Measurements from ENCODE around the gene GRM7. TPM values are rescaled to one million over a fixed set of nuclear protein-coding genes. Genes with fewer than 3 reads are reported as not detected.
A peak's percentile ranks its signal among the peaks of the same experiment; 100 is the strongest.

GRM7 gene
- total RNA-seq, 2 experiments from 2014 or later = not detected

DNA sequence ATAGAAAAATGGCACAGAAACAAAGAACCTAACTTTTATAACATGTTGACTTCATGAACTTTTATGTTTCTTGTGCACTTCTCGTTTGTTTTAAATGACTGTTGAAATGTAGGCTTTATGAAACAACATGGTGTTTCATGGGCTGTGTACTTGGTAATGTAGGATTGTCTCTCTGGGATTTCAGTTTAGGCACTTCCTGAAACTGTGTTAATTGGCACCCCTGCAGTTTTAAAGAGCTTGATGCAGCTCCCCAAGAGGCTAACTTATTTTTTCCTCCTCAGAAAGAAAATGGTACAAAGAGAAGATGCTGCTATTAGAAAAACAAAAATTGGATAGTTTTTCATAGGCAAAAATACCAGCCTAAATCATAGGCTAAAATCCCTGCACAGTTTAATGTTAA lies 239.2 kb downstream of the GRM7 start:
- TF ChIP-seq, protein P1, sequence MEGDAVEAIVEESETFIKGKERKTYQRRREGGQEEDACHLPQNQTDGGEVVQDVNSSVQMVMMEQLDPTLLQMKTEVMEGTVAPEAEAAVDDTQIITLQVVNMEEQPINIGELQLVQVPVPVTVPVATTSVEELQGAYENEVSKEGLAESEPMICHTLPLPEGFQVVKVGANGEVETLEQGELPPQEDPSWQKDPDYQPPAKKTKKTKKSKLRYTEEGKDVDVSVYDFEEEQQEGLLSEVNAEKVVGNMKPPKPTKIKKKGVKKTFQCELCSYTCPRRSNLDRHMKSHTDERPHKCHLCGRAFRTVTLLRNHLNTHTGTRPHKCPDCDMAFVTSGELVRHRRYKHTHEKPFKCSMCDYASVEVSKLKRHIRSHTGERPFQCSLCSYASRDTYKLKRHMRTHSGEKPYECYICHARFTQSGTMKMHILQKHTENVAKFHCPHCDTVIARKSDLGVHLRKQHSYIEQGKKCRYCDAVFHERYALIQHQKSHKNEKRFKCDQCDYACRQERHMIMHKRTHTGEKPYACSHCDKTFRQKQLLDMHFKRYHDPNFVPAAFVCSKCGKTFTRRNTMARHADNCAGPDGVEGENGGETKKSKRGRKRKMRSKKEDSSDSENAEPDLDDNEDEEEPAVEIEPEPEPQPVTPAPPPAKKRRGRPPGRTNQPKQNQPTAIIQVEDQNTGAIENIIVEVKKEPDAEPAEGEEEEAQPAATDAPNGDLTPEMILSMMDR (IDR thresholded peaks at IDR 0.05) = no peak
- intact Hi-C loops (cut with micrococcal nuclease) = no loop called here
- H3K27ac Mint-ChIP-seq = no peak overlapping the region
- peaks cover 5% of the 10 kb centered on the region for H3K9me3 Mint-ChIP-seq
- ATAC-seq = no peak
- CTCF ChIA-PET = no interaction called here
- H3K4me1 Mint-ChIP-seq (ENCODE audit: low read depth) = no peaks in the 10 kb centered on the region
- POLR2A ChIA-PET = no interaction called here
- H3K4me3 Mint-ChIP-seq = no peak overlapping the region
- no peak for DNase-seq
- H3K27me3 Mint-ChIP-seq = no peaks in the 10 kb centered on the region
- H3K36me3 Mint-ChIP-seq (ENCODE audit: low read depth) = no peaks in the 10 kb centered on the region

DNA sequence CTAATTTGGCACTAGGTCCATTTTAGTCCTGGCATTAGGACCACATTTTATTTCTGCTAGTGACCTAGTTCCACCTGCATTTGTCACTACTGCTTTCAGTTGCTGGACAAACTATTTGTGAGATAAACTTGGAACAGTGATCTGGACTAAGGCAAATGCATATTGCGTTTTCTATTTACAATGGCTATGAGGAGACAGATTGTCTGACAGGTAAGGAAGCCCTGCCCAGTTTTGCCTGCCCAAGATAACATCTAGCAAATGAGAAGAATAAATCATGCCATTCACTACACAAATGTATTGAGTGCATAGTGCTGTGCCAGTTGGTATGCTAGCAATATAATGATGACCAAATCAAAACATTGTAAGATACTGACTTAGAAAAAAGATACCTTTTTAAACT lies 245.7 kb downstream of the GRM7 start:
- POLR2A ChIA-PET = no interaction called here
- ATAC-seq = no peak
- no peaks in the 10 kb centered on the region for H3K27me3 Mint-ChIP-seq
- no peaks in the 10 kb centered on the region for H3K36me3 Mint-ChIP-seq (ENCODE audit: low read depth)
- intact Hi-C loops (cut with micrococcal nuclease) = no loop called here
- TF ChIP-seq, protein P1 (IDR thresholded peaks at IDR 0.05) = no peak
- H3K4me1 Mint-ChIP-seq (ENCODE audit: low read depth) = no peaks in the 10 kb centered on the region
- no peak for DNase-seq
- H3K9me3 Mint-ChIP-seq = no peaks in the 10 kb centered on the region
- H3K4me3 Mint-ChIP-seq = no peak overlapping the region
- no peak overlapping the region for H3K27ac Mint-ChIP-seq
- CTCF ChIA-PET = no interaction called here

DNA sequence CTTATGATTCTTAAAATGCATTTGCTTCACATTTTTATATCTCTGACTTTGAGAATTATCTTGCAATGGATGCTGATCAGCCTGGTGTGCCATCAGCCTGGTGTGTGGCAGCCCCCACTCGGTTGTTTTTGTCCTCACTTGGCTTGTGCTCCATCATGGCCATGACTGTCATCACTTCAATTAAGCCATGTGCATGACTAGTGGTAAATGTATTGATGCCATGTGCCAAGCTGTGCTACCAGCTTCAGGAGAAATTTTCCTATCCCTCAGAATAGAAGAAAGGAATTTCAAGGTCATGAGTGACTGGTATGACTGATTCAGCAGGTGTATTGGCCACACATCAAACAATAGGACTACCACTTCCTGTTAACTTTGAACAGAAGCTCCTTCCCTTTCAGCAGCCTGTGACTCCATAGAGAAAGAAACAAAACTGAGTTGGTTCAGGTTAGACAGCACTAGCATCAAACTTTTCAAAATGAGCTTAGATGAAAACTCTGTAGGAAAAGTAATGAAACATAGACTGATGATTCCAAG lies 251.7 kb downstream of the GRM7 start:
- ChIA-PET CTCF (no interaction called here), POLR2A (interaction anchor here (0.7 kb wide), 1 partner anchor 32 kb away, joined by 4 read pairs; no protein-coding TSS in a partner anchor)
- ATAC-seq = no peak
- no peak overlapping the region for H3K4me3 Mint-ChIP-seq
- no peaks in the 10 kb centered on the region for H3K27me3 Mint-ChIP-seq
- no peaks in the 10 kb centered on the region for H3K4me1 Mint-ChIP-seq (ENCODE audit: low read depth)
- no peaks in the 10 kb centered on the region for H3K9me3 Mint-ChIP-seq
- no peaks in the 10 kb centered on the region for H3K36me3 Mint-ChIP-seq (ENCODE audit: low read depth)
- H3K27ac Mint-ChIP-seq = no peak overlapping the region
- DNase-seq = no peak
- intact Hi-C loops (cut with micrococcal nuclease) = no loop called here
- TF ChIP-seq, protein P1 (IDR thresholded peaks at IDR 0.05) = no peak

DNA sequence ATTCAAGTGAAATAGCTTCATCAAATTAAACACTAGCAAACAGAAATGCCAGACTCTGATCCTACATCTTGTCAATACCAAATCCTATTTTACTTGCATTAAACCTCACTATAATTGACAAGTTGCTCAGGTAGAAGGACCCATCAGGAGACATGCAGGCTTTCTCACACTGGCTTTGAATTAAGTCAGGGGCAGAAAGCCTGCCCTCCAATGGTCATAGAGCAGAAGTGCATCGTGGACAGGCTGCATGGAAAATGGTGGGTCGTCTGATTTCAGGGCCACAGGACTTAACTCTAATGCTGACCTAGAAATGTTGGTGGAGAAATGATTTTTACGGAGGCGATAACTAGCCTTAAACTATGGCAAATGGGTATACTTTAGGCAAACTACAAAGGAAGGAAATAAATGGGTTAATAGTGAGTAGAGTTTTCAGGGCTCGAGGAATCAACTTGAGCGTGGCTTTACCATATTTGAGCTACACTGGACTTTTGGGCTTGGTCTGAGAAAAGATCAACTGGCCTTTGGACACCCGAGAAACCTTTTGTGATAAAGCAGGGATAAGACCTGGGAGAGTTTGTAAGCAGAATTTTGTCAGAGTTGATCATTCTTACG lies 283.9 kb downstream of the GRM7 start:
- H3K27ac Mint-ChIP-seq = no peak overlapping the region
- intact Hi-C loops (cut with micrococcal nuclease) = no loop called here
- no peak overlapping the region for H3K4me3 Mint-ChIP-seq
- ATAC-seq = no peak
- POLR2A ChIA-PET = interaction anchor here (0.7 kb wide), 1 partner anchor 32 kb away, joined by 4 read pairs; no protein-coding TSS in a partner anchor
- DNase-seq = peak; percentile 7
- H3K36me3 Mint-ChIP-seq (ENCODE audit: low read depth) = no peaks in the 10 kb centered on the region
- TF ChIP-seq, protein P1 (IDR thresholded peaks at IDR 0.05) = peak; percentile 52
- no peaks in the 10 kb centered on the region for H3K27me3 Mint-ChIP-seq
- no peaks in the 10 kb centered on the region for H3K4me1 Mint-ChIP-seq (ENCODE audit: low read depth)
- CTCF ChIA-PET = interaction anchor here (0.5 to 0.8 kb wide), 3 partner anchors 39 to 996 kb away, joined by 3 read pairs; no protein-coding TSS in a partner anchor
- peaks cover 1% of the 10 kb centered on the region for H3K9me3 Mint-ChIP-seq

DNA sequence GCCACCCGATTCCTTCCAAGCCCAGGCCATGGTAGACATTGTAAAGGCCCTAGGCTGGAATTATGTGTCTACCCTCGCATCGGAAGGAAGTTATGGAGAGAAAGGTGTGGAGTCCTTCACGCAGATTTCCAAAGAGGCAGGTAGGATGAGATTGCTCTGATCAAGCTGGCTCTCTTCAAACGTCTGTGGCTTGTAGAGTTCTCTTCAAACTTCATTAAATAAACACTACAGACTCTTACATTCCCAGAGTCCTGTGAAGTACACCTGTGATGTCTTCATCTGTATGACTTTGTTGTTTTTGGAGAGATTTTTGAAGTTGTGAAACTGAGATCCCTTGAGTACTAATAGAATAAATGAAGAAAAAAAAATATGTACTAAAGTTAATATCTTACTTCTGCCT lies 285.6 kb downstream of the GRM7 start:
- Mint-ChIP-seq H3K36me3 (ENCODE audit: low read depth) (no peaks in the 10 kb centered on the region), H3K4me1 (ENCODE audit: low read depth) (no peaks in the 10 kb centered on the region), H3K27me3 (no peaks in the 10 kb centered on the region), H3K4me3 (no peak overlapping the region), H3K27ac (no peak overlapping the region), H3K9me3 (peaks cover 1% of the 10 kb centered on the region)
- ATAC-seq (no peak), DNase-seq (no peak)
- ChIA-PET CTCF (no interaction called here), POLR2A (no interaction called here)
- intact Hi-C loops (cut with micrococcal nuclease) = no loop called here
- TF ChIP-seq, protein P1 (IDR thresholded peaks at IDR 0.05) = no peak
